ENCODE measurements around the gene XPNPEP1. TPM values are rescaled to one million over a fixed set of nuclear protein-coding genes. Genes with fewer than 3 reads are reported as not detected.

Gene XPNPEP1
- total RNA-seq, 1 experiment from 2014 or later = 71.3 TPM

GRCh38 chr10:109958059-109958458 lies 34.7 kb upstream of the XPNPEP1 start:
- Mint-ChIP-seq H3K27me3 (ENCODE audit: low read depth) (no peaks in the 10 kb centered on the region; the same call in none of the 2 replicates), H3K27ac (no peak overlapping the region; a peak in 1 of 7 replicates), H3K4me1 (peaks cover 31 to 33% of the 10 kb centered on the region in 2 experiments), H3K9me3 (no peaks in the 10 kb centered on the region), H3K36me3 (ENCODE audit: insufficient read depth in 1 of 3, low read depth in 3 of 3) (no peaks in the 10 kb centered on the region; a peak in 1 of 7 replicates), H3K4me3 (no peak overlapping the region)
- no peak overlapping the region for H3K4me2 ChIP-seq (ENCODE audit: insufficient read depth, insufficient read length, low read length)
- H2BK5ac ChIP-seq (ENCODE audit: insufficient read length, low read length) = no peak overlapping the region
- no peak for DNase-seq
- H3K14ac ChIP-seq (ENCODE audit: insufficient read depth, low read length) = no peak overlapping the region
- no peak overlapping the region for H4K8ac ChIP-seq (replicated peaks; ENCODE audit: insufficient read length, low read depth, low read length)
- H3K27me3 ChIP-seq (ENCODE audit: insufficient read depth, low read length) = no peaks in the 10 kb centered on the region
- H4K20me1 ChIP-seq (ENCODE audit: control insufficient read depth, insufficient read depth, insufficient read length) = no peaks in the 10 kb centered on the region
- H4K5ac ChIP-seq (ENCODE audit: insufficient read length, low read depth, low read length) = no peak overlapping the region
- no peak overlapping the region for H3K23ac ChIP-seq (ENCODE audit: insufficient read length, low read depth, low read length)
- no peaks in the 10 kb centered on the region for H3K79me2 ChIP-seq (ENCODE audit: insufficient read depth, low read length)
- H2AFZ ChIP-seq (ENCODE audit: low read length) = no peak overlapping the region
- no peak overlapping the region for H2BK15ac ChIP-seq (ENCODE audit: low read depth, low read length)
- no peak overlapping the region for H3K18ac ChIP-seq (ENCODE audit: insufficient read length, low read depth, low read length)
- peaks cover 2% of the 10 kb centered on the region; the same call in 1 of the 2 replicates for H3K4me1 ChIP-seq (ENCODE audit: insufficient read depth, low read length)
- no peak overlapping the region for H3K9ac ChIP-seq (ENCODE audit: extremely low read depth, insufficient read length, low read length)
- no peaks in the 10 kb centered on the region for H3K23me2 ChIP-seq (ENCODE audit: insufficient read length, low read depth, low read length, poor library complexity, severe bottlenecking)
- H4K91ac ChIP-seq (ENCODE audit: insufficient read length, low read depth, low read length) = no peak overlapping the region
- WGBS (ENCODE audit: extremely low coverage, insufficient read length, low lambda C conversion rate) = no CpG with 5 or more reads among the region's 2 CpGs
- H3K4ac ChIP-seq (ENCODE audit: low read depth, low read length) = no peak overlapping the region
- H3K79me1 ChIP-seq (ENCODE audit: insufficient read depth, low read depth, low read length, poor library complexity, severe bottlenecking) = no peaks in the 10 kb centered on the region
- H3T11ph ChIP-seq (ENCODE audit: low read length) = no peak overlapping the region
- no peaks in the 10 kb centered on the region for H3K9me3 ChIP-seq (ENCODE audit: control insufficient read depth, low read depth, low read length)
- H2BK12ac ChIP-seq (ENCODE audit: insufficient read length, low read depth, low read length) = no peak overlapping the region
- TF ChIP-seq CTCF (conservative IDR thresholded peaks at IDR 0.05) = no peak
- H2AK5ac ChIP-seq (ENCODE audit: insufficient read length, low read length) = no peak overlapping the region
- no peak overlapping the region for H3K56ac ChIP-seq (ENCODE audit: insufficient read length, low read depth, low read length)
- H2BK20ac ChIP-seq (ENCODE audit: low read depth, low read length, poor library complexity, severe bottlenecking) = no peak overlapping the region
- no peak overlapping the region for H3K27ac ChIP-seq (ENCODE audit: insufficient read length, low read depth, low read length)
- no peak overlapping the region for H2BK120ac ChIP-seq (ENCODE audit: low read depth, low read length, poor library complexity, severe bottlenecking)

All from H9 (cell line).